ENCODE measurements around the gene PLGRKT.
"Not testable (repeated sequence)": the region's sequence is repeated elsewhere in the genome, so short reads cannot be mapped to it uniquely, and the experiment has no call there.

The PLGRKT gene

DNA sequence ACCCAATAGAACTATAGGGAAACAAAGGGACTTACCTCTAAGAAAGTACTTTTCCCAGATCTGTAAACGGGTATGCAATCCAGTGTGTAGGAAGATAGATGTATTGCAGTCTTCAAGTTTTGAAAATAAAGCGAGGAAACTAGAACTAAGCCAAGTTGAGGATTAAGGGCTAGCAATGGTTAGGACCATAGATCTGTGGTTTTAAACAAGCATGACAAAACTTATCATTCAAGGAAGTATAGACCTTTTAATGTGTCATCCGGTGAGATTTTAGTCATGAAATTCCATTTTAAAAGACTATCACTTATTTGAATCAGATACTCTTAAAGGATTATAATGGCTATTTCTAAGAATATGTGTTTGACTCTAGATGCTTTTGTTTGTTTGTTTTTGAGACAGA, 33.1 kb upstream of the PLGRKT start:
- Histone ChIP-seq H3K36me3 (ENCODE audit: control insufficient read depth, insufficient read depth, low read length) (no peaks in the 10 kb centered on the region), H3K4me1 (ENCODE audit: control insufficient read depth, insufficient read depth, low read length, poor library complexity, severe bottlenecking) (no peaks in the 10 kb centered on the region), H3K27ac (ENCODE audit: low read depth, low read length, severe bottlenecking) (no peak overlapping the region), H3K4me3 (ENCODE audit: extremely low read depth, insufficient read depth, low read length, poor library complexity, severe bottlenecking) (no peak overlapping the region), H3K9me3 (ENCODE audit: control insufficient read depth, low read length) (no peaks in the 10 kb centered on the region)
- 83 to 100% methylated on average over 1 of the region's 3 CpGs for WGBS, 2 experiments (ENCODE audit: insufficient coverage in 2 of 2)

DNA sequence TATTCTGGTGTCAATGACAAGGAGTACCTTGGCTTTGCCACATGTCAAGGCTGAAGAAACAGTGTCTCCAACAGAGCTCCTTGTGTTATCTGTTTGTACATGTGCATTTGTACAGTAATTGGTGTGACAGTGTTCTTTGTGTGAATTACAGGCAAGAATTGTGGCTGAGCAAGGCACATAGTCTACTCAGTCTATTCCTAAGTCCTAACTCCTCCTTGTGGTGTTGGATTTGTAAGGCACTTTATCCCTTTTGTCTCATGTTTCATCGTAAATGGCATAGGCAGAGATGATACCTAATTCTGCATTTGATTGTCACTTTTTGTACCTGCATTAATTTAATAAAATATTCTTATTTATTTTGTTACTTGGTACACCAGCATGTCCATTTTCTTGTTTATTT, 32.4 kb upstream of the PLGRKT start:
- Histone ChIP-seq H3K4me3 (ENCODE audit: extremely low read depth, insufficient read depth, low read length, poor library complexity, severe bottlenecking) (no peak overlapping the region), H3K36me3 (ENCODE audit: control insufficient read depth, insufficient read depth, low read length) (no peaks in the 10 kb centered on the region), H3K4me1 (ENCODE audit: control insufficient read depth, insufficient read depth, low read length, poor library complexity, severe bottlenecking) (no peaks in the 10 kb centered on the region), H3K9me3 (ENCODE audit: control insufficient read depth, low read length) (no peaks in the 10 kb centered on the region), H3K27ac (ENCODE audit: low read depth, low read length, severe bottlenecking) (no peak overlapping the region)
- no CpG with 5 or more reads among the region's 1 CpG for WGBS, 2 experiments (ENCODE audit: insufficient coverage in 2 of 2)

- H3K9me3 ChIP-seq (ENCODE audit: control insufficient read depth, low read length) = no peaks in the 10 kb centered on the region
- H3K4me1 ChIP-seq (ENCODE audit: control insufficient read depth, insufficient read depth, low read length, poor library complexity, severe bottlenecking) = no peaks in the 10 kb centered on the region
- no peak overlapping the region for H3K4me3 ChIP-seq (ENCODE audit: extremely low read depth, insufficient read depth, low read length, poor library complexity, severe bottlenecking)
- no peak overlapping the region for H3K27ac ChIP-seq (ENCODE audit: low read depth, low read length, severe bottlenecking)
- no CpG with 5 or more reads among the region's 5 CpGs for WGBS, 2 experiments (ENCODE audit: insufficient coverage in 2 of 2)
- no peaks in the 10 kb centered on the region for H3K36me3 ChIP-seq (ENCODE audit: control insufficient read depth, insufficient read depth, low read length)
These were observed 31.1 kb upstream of the PLGRKT start for GRCh38 chr9:5468850-5469249.

DNA sequence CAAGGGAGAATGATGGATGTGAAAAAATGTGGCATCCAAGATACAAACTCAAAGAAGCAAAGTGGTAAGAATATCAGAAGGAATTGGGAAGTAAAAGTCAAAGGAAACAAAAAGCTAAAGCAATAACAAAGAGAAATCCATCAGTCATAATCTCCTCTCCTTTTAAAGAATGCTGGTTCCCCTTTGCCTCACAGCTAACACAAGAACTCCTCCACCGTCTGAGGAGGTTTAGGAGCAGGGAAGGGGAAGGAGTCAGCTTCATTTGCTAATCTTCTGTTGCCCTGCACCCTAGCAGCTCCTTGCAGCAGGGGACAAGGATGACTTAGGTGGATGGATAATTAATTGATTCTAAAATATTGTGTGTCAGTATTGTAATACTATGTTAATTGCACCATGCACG, 29.0 kb upstream of the PLGRKT start:
- Histone ChIP-seq H3K36me3 (ENCODE audit: control insufficient read depth, insufficient read depth, low read length) (no peaks in the 10 kb centered on the region), H3K27ac (ENCODE audit: low read depth, low read length, severe bottlenecking) (no peak overlapping the region), H3K4me3 (ENCODE audit: extremely low read depth, insufficient read depth, low read length, poor library complexity, severe bottlenecking) (no peak overlapping the region), H3K9me3 (ENCODE audit: control insufficient read depth, low read length) (no peaks in the 10 kb centered on the region), H3K4me1 (ENCODE audit: control insufficient read depth, insufficient read depth, low read length, poor library complexity, severe bottlenecking) (no peaks in the 10 kb centered on the region)
- no CpG with 5 or more reads among the region's 2 CpGs for WGBS, 2 experiments (ENCODE audit: insufficient coverage in 2 of 2)

DNA sequence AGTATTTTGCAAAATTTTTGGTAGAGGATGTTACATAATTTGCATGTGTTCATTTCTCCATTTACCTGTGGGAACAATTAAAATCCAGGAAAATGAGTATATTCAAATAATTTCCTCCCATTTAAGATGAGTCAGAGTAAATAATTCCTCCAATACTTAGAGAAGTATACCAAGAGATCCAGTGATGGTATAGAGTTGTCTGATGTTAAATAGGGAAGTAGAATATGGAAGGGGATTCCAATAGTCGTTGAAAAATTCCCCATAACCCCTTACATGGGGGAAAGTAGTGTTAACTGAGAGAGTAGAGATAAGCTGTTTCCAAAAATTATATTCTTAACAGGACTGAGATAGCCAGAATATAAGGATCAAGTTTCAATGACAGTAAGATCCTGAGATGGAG, 28.3 kb upstream of the PLGRKT start:
- no peaks in the 10 kb centered on the region for H3K9me3 ChIP-seq (ENCODE audit: control insufficient read depth, low read length)
- WGBS, 2 experiments (ENCODE audit: insufficient coverage in 2 of 2) = no CpG with 5 or more reads among the region's 1 CpG

DNA sequence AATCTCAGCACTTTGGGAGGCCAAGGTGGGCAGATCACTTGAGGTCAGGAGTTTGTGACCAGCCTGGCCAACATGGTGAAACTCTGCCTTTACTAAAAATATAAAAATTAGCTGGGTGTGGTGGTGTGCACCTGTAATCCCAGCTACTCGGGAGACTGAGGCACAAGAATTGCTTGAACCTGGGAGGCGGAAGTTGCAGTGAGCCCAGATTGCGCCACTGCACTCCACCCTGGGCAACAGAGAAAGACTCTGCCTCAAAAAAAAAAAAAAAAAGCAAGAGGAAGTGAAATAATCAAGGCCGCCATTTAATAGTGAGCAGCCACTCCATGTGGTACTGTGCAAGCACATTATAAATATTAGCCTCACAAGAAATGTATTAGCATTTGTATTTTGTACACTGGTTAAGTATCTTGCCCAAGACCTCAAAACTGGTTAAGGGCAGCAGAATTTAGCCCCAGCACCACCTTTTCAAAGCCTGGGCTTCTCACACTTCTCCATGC, 27.2 kb upstream of the PLGRKT start:
- not testable (repeated sequence) for H3K4me1 ChIP-seq (ENCODE audit: control insufficient read depth, insufficient read depth, low read length, poor library complexity, severe bottlenecking); H3K4me3 ChIP-seq (ENCODE audit: extremely low read depth, insufficient read depth, low read length, poor library complexity, severe bottlenecking); H3K36me3 ChIP-seq (ENCODE audit: control insufficient read depth, insufficient read depth, low read length); H3K27ac ChIP-seq (ENCODE audit: low read depth, low read length, severe bottlenecking); H3K9me3 ChIP-seq (ENCODE audit: control insufficient read depth, low read length)
- 93 to 100% methylated on average over 1 to 3 of the region's 4 CpGs for WGBS, 2 experiments (ENCODE audit: insufficient coverage in 2 of 2)

More for the DNA sequence above, 28.3 kb upstream of the PLGRKT start:
- H3K36me3 ChIP-seq (ENCODE audit: control insufficient read depth, insufficient read depth, low read length) = no peaks in the 10 kb centered on the region
- no peaks in the 10 kb centered on the region for H3K4me1 ChIP-seq (ENCODE audit: control insufficient read depth, insufficient read depth, low read length, poor library complexity, severe bottlenecking)
- H3K27ac ChIP-seq (ENCODE audit: low read depth, low read length, severe bottlenecking) = no peak overlapping the region
- no peak overlapping the region for H3K4me3 ChIP-seq (ENCODE audit: extremely low read depth, insufficient read depth, low read length, poor library complexity, severe bottlenecking)

GRCh38 chr9:5460157-5460556, 22.4 kb upstream of the PLGRKT start:
- Histone ChIP-seq H3K9me3 (ENCODE audit: control insufficient read depth, low read length) (no peaks in the 10 kb centered on the region), H3K27ac (ENCODE audit: low read depth, low read length, severe bottlenecking) (no peak overlapping the region), H3K36me3 (ENCODE audit: control insufficient read depth, insufficient read depth, low read length) (peaks cover 4% of the 10 kb centered on the region), H3K4me3 (ENCODE audit: extremely low read depth, insufficient read depth, low read length, poor library complexity, severe bottlenecking) (no peak overlapping the region), H3K4me1 (ENCODE audit: control insufficient read depth, insufficient read depth, low read length, poor library complexity, severe bottlenecking) (no peaks in the 10 kb centered on the region)
- no CpG with 5 or more reads among the region's 1 CpG for WGBS, 2 experiments (ENCODE audit: insufficient coverage in 2 of 2)

GRCh38 chr9:5459289-5459829, 21.6 kb upstream of the PLGRKT start:
- 80 to 95% methylated on average over 2 to 4 of the region's 4 CpGs for WGBS, 2 experiments (ENCODE audit: insufficient coverage in 2 of 2)
- Histone ChIP-seq H3K4me1 (ENCODE audit: control insufficient read depth, insufficient read depth, low read length, poor library complexity, severe bottlenecking) (no peaks in the 10 kb centered on the region), H3K4me3 (ENCODE audit: extremely low read depth, insufficient read depth, low read length, poor library complexity, severe bottlenecking) (no peak overlapping the region), H3K9me3 (ENCODE audit: control insufficient read depth, low read length) (no peaks in the 10 kb centered on the region), H3K36me3 (ENCODE audit: control insufficient read depth, insufficient read depth, low read length) (peaks cover 4% of the 10 kb centered on the region), H3K27ac (ENCODE audit: low read depth, low read length, severe bottlenecking) (no peak overlapping the region)

GRCh38 chr9:5455181-5455580, 17.5 kb upstream of the PLGRKT start:
- Histone ChIP-seq H3K4me1 (ENCODE audit: control insufficient read depth, insufficient read depth, low read length, poor library complexity, severe bottlenecking) (no peaks in the 10 kb centered on the region), H3K27ac (ENCODE audit: low read depth, low read length, severe bottlenecking) (no peak overlapping the region), H3K36me3 (ENCODE audit: control insufficient read depth, insufficient read depth, low read length) (peaks cover 4% of the 10 kb centered on the region), H3K4me3 (ENCODE audit: extremely low read depth, insufficient read depth, low read length, poor library complexity, severe bottlenecking) (no peak overlapping the region), H3K9me3 (ENCODE audit: control insufficient read depth, low read length) (no peaks in the 10 kb centered on the region)
- no CpG with 5 or more reads among the region's 2 CpGs for WGBS, 2 experiments (ENCODE audit: insufficient coverage in 2 of 2)

- Histone ChIP-seq H3K4me3 (ENCODE audit: extremely low read depth, insufficient read depth, low read length, poor library complexity, severe bottlenecking) (no peak overlapping the region), H3K27ac (ENCODE audit: low read depth, low read length, severe bottlenecking) (no peak overlapping the region), H3K4me1 (ENCODE audit: control insufficient read depth, insufficient read depth, low read length, poor library complexity, severe bottlenecking) (no peaks in the 10 kb centered on the region), H3K9me3 (ENCODE audit: control insufficient read depth, low read length) (no peaks in the 10 kb centered on the region), H3K36me3 (ENCODE audit: control insufficient read depth, insufficient read depth, low read length) (peaks cover 4% of the 10 kb centered on the region)
- WGBS, 2 experiments (ENCODE audit: insufficient coverage in 2 of 2) = 14 to 71% methylated on average over 1 of the region's 2 CpGs
These were observed 15.9 kb upstream of the PLGRKT start for GRCh38 chr9:5453673-5454072.

- 100% methylated on average over 2 of the region's 2 CpGs; no CpG with 5 or more reads in 1 of the 2 experiments for WGBS, 2 experiments (ENCODE audit: insufficient coverage in 2 of 2)
- no peaks in the 10 kb centered on the region for H3K9me3 ChIP-seq (ENCODE audit: control insufficient read depth, low read length)
- H3K4me1 ChIP-seq (ENCODE audit: control insufficient read depth, insufficient read depth, low read length, poor library complexity, severe bottlenecking) = no peaks in the 10 kb centered on the region
- H3K27ac ChIP-seq (ENCODE audit: low read depth, low read length, severe bottlenecking) = no peak overlapping the region
- H3K36me3 ChIP-seq (ENCODE audit: control insufficient read depth, insufficient read depth, low read length) = peaks cover 2% of the 10 kb centered on the region
- no peak overlapping the region for H3K4me3 ChIP-seq (ENCODE audit: extremely low read depth, insufficient read depth, low read length, poor library complexity, severe bottlenecking)
These were observed 15.3 kb upstream of the PLGRKT start for GRCh38 chr9:5453004-5453403.
